ENCODE results near the gene SRP72.
"Not testable (repeated sequence)": the region's sequence is repeated elsewhere in the genome, so short reads cannot be mapped to it uniquely, and the experiment has no call there.

The SRP72 gene

GRCh38 chr4:56467284-56468096, at the start of gene SRP72:
TSS of gene SRP72 (plus strand) at chr4:56467617. CDS start at chr4:56467636, 19 bp downstream.
- DNase-seq (peak; percentile 90), ATAC-seq (peak; percentile 90)

- ATAC-seq (no peak), DNase-seq (no peak)
Measured at GRCh38 chr4:56424176-56424575, 43.2 kb upstream of the SRP72 start.

- ATAC-seq, result no peak
- peak; percentile 21 for DNase-seq
Measured at GRCh38 chr4:56424697-56425514, 42.5 kb upstream of the SRP72 start.

- ATAC-seq, result no peak
- DNase-seq, result no peak
Measured at GRCh38 chr4:56425518-56425917, 41.9 kb upstream of the SRP72 start.

- ATAC-seq (no peak), DNase-seq (no peak)
Measured at GRCh38 chr4:56426273-56426672, 41.1 kb upstream of the SRP72 start.

- ATAC-seq (no peak), DNase-seq (no peak)
Measured at GRCh38 chr4:56427179-56427578, 40.2 kb upstream of the SRP72 start.

- ATAC-seq (no peak), DNase-seq (no peak)
Measured at GRCh38 chr4:56430203-56430602, 37.2 kb upstream of the SRP72 start.

- no peak for DNase-seq
- ATAC-seq, result no peak
Measured at GRCh38 chr4:56433280-56433679, 34.1 kb upstream of the SRP72 start.

- ATAC-seq (peak; percentile 3), DNase-seq (peak; percentile 57)
Measured at GRCh38 chr4:56434599-56435139, 32.7 kb upstream of the SRP72 start.

GRCh38 chr4:56435140-56435926, 32.1 kb upstream of the SRP72 start, which contains the start of gene PPAT:
TSS of gene PPAT (minus strand) at chr4:56435615. CDS start at chr4:56435477, 138 bp downstream.
- DNase-seq (peak; percentile 99), ATAC-seq (peak; percentile 84)

GRCh38 chr4:56438766-56439165, 28.7 kb upstream of the SRP72 start:
- no peak for DNase-seq
- ATAC-seq, result no peak

GRCh38 chr4:56440983-56441382, 26.4 kb upstream of the SRP72 start:
- DNase-seq (no peak), ATAC-seq (no peak)

GRCh38 chr4:56444719-56445118, 22.7 kb upstream of the SRP72 start:
- ATAC-seq, result no peak
- DNase-seq, result no peak

- DNase-seq, result no peak
- no peak for ATAC-seq
Measured at GRCh38 chr4:56445699-56446098, 21.7 kb upstream of the SRP72 start.

- DNase-seq, result no peak
- ATAC-seq, result no peak
Measured at GRCh38 chr4:56448301-56448700, 19.1 kb upstream of the SRP72 start.

GRCh38 chr4:56449475-56449874, 17.9 kb upstream of the SRP72 start:
- ATAC-seq, DNase-seq: not testable (repeated sequence)

- DNase-seq (no peak), ATAC-seq (no peak)
Measured at GRCh38 chr4:56450342-56450741, 17.1 kb upstream of the SRP72 start.

GRCh38 chr4:56460085-56460484, 7.3 kb upstream of the SRP72 start:
- DNase-seq, result no peak
- no peak for ATAC-seq

GRCh38 chr4:56462157-56462556, 5.3 kb upstream of the SRP72 start:
- ATAC-seq, result no peak
- DNase-seq, result no peak

GRCh38 chr4:56463711-56464110, 3.7 kb upstream of the SRP72 start:
- DNase-seq (no peak), ATAC-seq (no peak)

- DNase-seq (no peak), ATAC-seq (no peak)
Measured at GRCh38 chr4:56464581-56464980, 2.8 kb upstream of the SRP72 start.
